Choroid plexus epithelial cell (primary cell): ENCODE measurements around the gene CABP1.

Experiments used
- DNase-seq: peaks from one replicate; pipeline ENCODE4 v3.0.0-alpha.2; 2010; ENCODE audit warnings: low read depth
- H3K4me3 ChIP-seq: 2 replicates; pipeline ENCODE4 v1.5.1; 2011; ENCODE audit warnings: low read depth, mild to moderate bottlenecking, control low read depth, low read length, moderate library complexity
- CTCF ChIP-seq: conservative IDR thresholded peaks from 2 replicates; pipeline ENCODE4 v1.5.1; 2011; ENCODE audit warnings: low read depth, mild to moderate bottlenecking, control low read depth, inconsistent platforms, low read length, moderate library complexity

Gene CABP1

GRCh38 chr12:120700886-120701285 lies 60.5 kb downstream of the CABP1 start:
- no peak for TF ChIP-seq CTCF
- DNase-seq, result no peak
- H3K4me3 ChIP-seq, result no peak overlapping the region

GRCh38 chr12:120702637-120703036 lies 62.2 kb downstream of the CABP1 start:
- TF ChIP-seq CTCF, result no peak
- H3K4me3 ChIP-seq, result no peak overlapping the region
- no peak for DNase-seq

GRCh38 chr12:120703311-120703942 lies 63.0 kb downstream of the CABP1 start:
- TF ChIP-seq CTCF, result no peak
- no peak for DNase-seq
- H3K4me3 ChIP-seq, result no peak overlapping the region

- H3K4me3 ChIP-seq, result no peak overlapping the region
- no peak for TF ChIP-seq CTCF
- no peak for DNase-seq
Observed at GRCh38 chr12:120705618-120706017, 65.2 kb downstream of the CABP1 start.

GRCh38 chr12:120706029-120706428 lies 65.6 kb downstream of the CABP1 start:
- H3K4me3 ChIP-seq, result no peak overlapping the region
- no peak for DNase-seq
- TF ChIP-seq CTCF, result no peak

- no peak overlapping the region for H3K4me3 ChIP-seq
- TF ChIP-seq CTCF, result no peak
- DNase-seq, result no peak
Observed at GRCh38 chr12:120708651-120709050, 68.2 kb downstream of the CABP1 start.

- no peak for TF ChIP-seq CTCF
- peak; percentile 47 for DNase-seq
- H3K4me3 ChIP-seq, result peak within 1 kb of the TSS; percentile 72
Observed at GRCh38 chr12:120710031-120710804, 69.8 kb downstream of the CABP1 start, which contains the start of gene UNC119B. UNC119B (plus strand) TSS chr12:120710458; CDS start chr12:120710475, 17 bp downstream.
